Measurements from ENCODE around the gene DDX50. TPM values are rescaled to one million over a fixed set of nuclear protein-coding genes. Genes with fewer than 3 reads are reported as not detected.
A peak's percentile ranks its signal among the peaks of the same experiment; 100 is the strongest.

The DDX50 gene
- total and polyA plus RNA-seq, 4 donors = 14.5 to 32.7 (median 26.1) TPM

- WGBS, 2 donors = 96 to 99% methylated on average over 3 of the region's 3 CpGs
- Histone ChIP-seq H3K4me1 (ENCODE audit: control insufficient read depth in 5 of 5, insufficient read depth in 5 of 5, low read length in 5 of 5) (peaks cover 0 to 3% (median 0%) of the 10 kb centered on the region in 5 donors), H3K9ac (ENCODE audit: insufficient read depth in 1 of 2, low read length in 2 of 2) (no peak overlapping the region), H3K27ac (ENCODE audit: low read depth in 1 of 2, low read length in 1 of 2) (no peak overlapping the region), H3K27me3 (ENCODE audit: control insufficient read depth in 3 of 3, insufficient read depth in 3 of 3, low read length in 2 of 3) (no peaks in the 10 kb centered on the region), H3K36me3 (ENCODE audit: control insufficient read depth in 4 of 4, insufficient read depth in 4 of 4, low read length in 4 of 4) (peaks cover 12 to 20% (median 17%) of the 10 kb centered on the region in 4 donors), H3K9me3 (ENCODE audit: control insufficient read depth in 4 of 4, insufficient read depth in 3 of 4, low read length in 3 of 4) (no peaks in the 10 kb centered on the region), H3K4me3 (no peak overlapping the region)
- ATAC-seq (ENCODE audit: insufficient read depth, low FRiP score) = no peak
- no peak for TF ChIP-seq CTCF (IDR thresholded peaks at IDR 0.05; ENCODE audit: control extremely low read depth, extremely low read depth)
- DNase-seq = no peak
Observed at GRCh38 chr10:68950598-68950997, 49.5 kb downstream of the DDX50 start.

GRCh38 chr10:68954904-68955303 lies 53.8 kb downstream of the DDX50 start:
- H3K9me3 ChIP-seq (ENCODE audit: control insufficient read depth in 4 of 4, insufficient read depth in 3 of 4, low read length in 3 of 4) = no peaks in the 10 kb centered on the region
- H3K4me1 ChIP-seq (ENCODE audit: control insufficient read depth in 5 of 5, insufficient read depth in 5 of 5, low read length in 5 of 5) = peaks cover 0 to 11% (median 7%) of the 10 kb centered on the region in 5 donors
- 86 to 93% methylated on average over 12 of the region's 12 CpGs for WGBS, 2 donors
- no peak overlapping the region for H3K4me3 ChIP-seq
- H3K27me3 ChIP-seq (ENCODE audit: control insufficient read depth in 3 of 3, insufficient read depth in 3 of 3, low read length in 2 of 3) = no peaks in the 10 kb centered on the region
- DNase-seq = no peak
- ATAC-seq (ENCODE audit: insufficient read depth, low FRiP score) = no peak
- H3K9ac ChIP-seq (ENCODE audit: insufficient read depth in 1 of 2, low read length in 2 of 2) = no peak overlapping the region
- H3K36me3 ChIP-seq (ENCODE audit: control insufficient read depth in 4 of 4, insufficient read depth in 4 of 4, low read length in 4 of 4) = peaks cover under 1 to 7% (median 5%) of the 10 kb centered on the region in 4 donors
- no peak for TF ChIP-seq CTCF (IDR thresholded peaks at IDR 0.05; ENCODE audit: control extremely low read depth, extremely low read depth)
- no peak overlapping the region for H3K27ac ChIP-seq (ENCODE audit: low read depth in 1 of 2, low read length in 1 of 2)

- Histone ChIP-seq H3K4me3 (peak overlapping the region; percentile 71), H3K36me3 (ENCODE audit: control insufficient read depth in 4 of 4, insufficient read depth in 4 of 4, low read length in 4 of 4) (peaks cover 3 to 9% (median 5%) of the 10 kb centered on the region in 4 donors), H3K9me3 (ENCODE audit: control insufficient read depth in 4 of 4, insufficient read depth in 3 of 4, low read length in 3 of 4) (no peaks in the 10 kb centered on the region), H3K9ac (ENCODE audit: insufficient read depth in 1 of 2, low read length in 2 of 2) (peak overlapping the region; percentile 69 to 81), H3K27ac (ENCODE audit: low read depth in 1 of 2, low read length in 1 of 2) (peak overlapping the region; percentile 80 to 95), H3K4me1 (ENCODE audit: control insufficient read depth in 5 of 5, insufficient read depth in 5 of 5, low read length in 5 of 5) (peaks cover 0 to 11% (median 7%) of the 10 kb centered on the region in 5 donors), H3K27me3 (ENCODE audit: control insufficient read depth in 3 of 3, insufficient read depth in 3 of 3, low read length in 2 of 3) (no peaks in the 10 kb centered on the region)
- no peak for TF ChIP-seq CTCF (IDR thresholded peaks at IDR 0.05; ENCODE audit: control extremely low read depth, extremely low read depth)
- WGBS, 2 donors = 4% methylated on average over 16 of the region's 16 CpGs
- ATAC-seq (ENCODE audit: insufficient read depth, low FRiP score) (no peak), DNase-seq (peak in 1 of 3 donors; percentile 14)
Observed at GRCh38 chr10:68955355-68955831, 54.3 kb downstream of the DDX50 start.
